Naive B cell (primary cell): Measurements from ENCODE around the gene SMARCC1. TPM values are rescaled to one million over a fixed set of nuclear protein-coding genes. Genes with fewer than 3 reads are reported as not detected.
A peak's percentile ranks its signal among the peaks of the same experiment; 100 is the strongest.

Experiments
- ATAC-seq, 2 donors: fragments of 150-1000 bp; cut with Tn5 transposase; 2 replicates each; pipeline ENCODE4 v1.10.0; 2021; ENCODE audit warnings: low read depth in 2 of 2, mild to moderate bottlenecking in 2 of 2, moderate library complexity in 2 of 2
- DNase-seq: peaks from one replicate; pipeline ENCODE4 v3.0.0; 2022
- H3K27ac Mint-ChIP-seq, 6 donors: one replicate each; pipeline ENCODE4 v1.8.0; 2020 to 2022; ENCODE audit warnings: mild to moderate bottlenecking in 6 of 6, mixed read lengths in 6 of 6, moderate library complexity in 5 of 6, inconsistent platforms in 2 of 6
- H3K27me3 Mint-ChIP-seq, 3 donors: one replicate each; pipeline ENCODE4 v1.8.0; 2021 to 2022; ENCODE audit warnings: mixed read lengths in 3 of 3, mild to moderate bottlenecking in 1 of 3
- H3K36me3 Mint-ChIP-seq, 2 donors: one replicate each; pipeline ENCODE4 v1.8.0; 2020 to 2022; ENCODE audit warnings: mixed read lengths in 2 of 2, inconsistent platforms in 1 of 2, mild to moderate bottlenecking in 1 of 2
- H3K4me1 Mint-ChIP-seq, 3 donors: one replicate each; pipeline ENCODE4 v1.8.0; 2020 to 2022; ENCODE audit warnings: mixed read lengths in 3 of 3, inconsistent platforms in 1 of 3, mild to moderate bottlenecking in 1 of 3, moderate library complexity in 1 of 3
- H3K4me3 Mint-ChIP-seq, 8 donors: one replicate each; pipeline ENCODE4 v1.8.0; 2020 to 2022; ENCODE audit warnings: mild to moderate bottlenecking in 8 of 8, mixed read lengths in 8 of 8, moderate library complexity in 8 of 8, inconsistent platforms in 2 of 8
- H3K9me3 Mint-ChIP-seq, 7 donors: one replicate each; pipeline ENCODE4 v1.8.0; 2020 to 2022; ENCODE audit warnings: mixed read lengths in 7 of 7, mild to moderate bottlenecking in 5 of 7, inconsistent platforms in 2 of 7, moderate library complexity in 1 of 7
- polyA plus RNA-seq, 6 donors: library from polyadenylated mRNA; unstranded; fragments of 300-500 nt; fragmentation: Illumina TruSeq; gene quantifications; one replicate each; pipeline ENCODE4 v1.2.3, GENCODE V29; 2021; ENCODE audit warnings: low read depth in 6 of 6

The SMARCC1 gene
- polyA plus RNA-seq, 6 donors from 2014 or later, result 47.2 to 99.6 (median 73.8) TPM

DNA sequence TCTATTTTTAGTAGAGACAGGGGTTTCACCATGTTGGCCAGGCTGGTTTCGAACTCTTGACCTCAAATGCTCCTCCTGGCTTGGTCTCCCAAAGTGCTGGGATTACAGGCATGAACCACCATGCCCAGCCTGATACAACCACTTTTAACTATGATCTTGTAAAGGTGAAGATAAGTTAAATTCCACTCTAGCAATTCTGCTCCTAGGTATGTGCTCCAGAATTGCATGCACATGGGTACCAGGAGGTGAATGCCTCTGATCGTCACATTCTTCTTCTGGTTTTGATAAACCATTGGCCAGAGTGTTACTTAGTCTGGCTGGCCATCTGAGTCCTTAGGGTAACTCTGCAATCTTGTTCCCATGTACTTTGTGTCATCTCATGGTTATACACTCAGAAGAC lies 225.3 kb downstream of the SMARCC1 start:
- Mint-ChIP-seq H3K9me3 (peaks cover 0 to 9% (median 0%) of the 10 kb centered on the region in 7 donors), H3K36me3 (no peaks in the 10 kb centered on the region), H3K4me1 (no peaks in the 10 kb centered on the region), H3K4me3 (no peak overlapping the region), H3K27me3 (peaks cover 4 to 22% (median 20%) of the 10 kb centered on the region in 3 donors), H3K27ac (no peak overlapping the region)
- ATAC-seq, result no peak
- DNase-seq, result no peak

DNA sequence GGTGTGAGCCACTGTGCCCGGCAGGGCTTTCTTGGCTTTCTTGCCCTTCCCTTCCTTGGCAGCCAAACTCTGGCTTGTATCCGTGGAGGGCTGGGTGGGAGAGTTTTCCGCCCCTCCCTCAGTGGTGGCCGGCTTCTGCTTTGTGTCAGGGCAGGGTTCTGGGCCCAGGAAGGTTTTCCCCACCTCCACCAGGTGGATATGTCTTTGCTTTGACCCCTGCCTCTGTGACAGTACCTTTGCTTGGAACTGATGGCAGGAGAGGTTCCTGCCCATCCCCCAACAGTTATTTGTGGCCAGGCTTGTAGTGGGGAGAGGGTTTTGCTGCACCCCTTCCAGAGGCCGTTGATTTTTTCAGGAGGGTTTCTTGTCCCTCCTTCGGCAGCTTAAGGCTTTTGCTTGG lies 227.4 kb downstream of the SMARCC1 start:
- Mint-ChIP-seq H3K27ac (no peak overlapping the region), H3K4me1 (peaks cover 0 to 4% (median 2%) of the 10 kb centered on the region in 3 donors), H3K36me3 (no peaks in the 10 kb centered on the region), H3K9me3 (peaks cover 0 to 9% (median 0%) of the 10 kb centered on the region in 7 donors), H3K4me3 (no peak overlapping the region), H3K27me3 (peaks cover 4 to 36% (median 25%) of the 10 kb centered on the region in 3 donors)
- no peak for DNase-seq
- no peak for ATAC-seq

GRCh38 chr3:47553407-47553806 lies 228.3 kb downstream of the SMARCC1 start:
- Mint-ChIP-seq H3K36me3 (no peaks in the 10 kb centered on the region), H3K9me3 (peaks cover 0 to 9% (median 0%) of the 10 kb centered on the region in 7 donors), H3K4me1 (peaks cover 0 to 4% (median 2%) of the 10 kb centered on the region in 3 donors)

GRCh38 chr3:47542471-47543173 lies 239.1 kb downstream of the SMARCC1 start:
- Mint-ChIP-seq H3K27ac (no peak overlapping the region), H3K9me3 (peaks cover 0 to 2% (median 0%) of the 10 kb centered on the region in 7 donors)

More at GRCh38 chr3:47553407-47553806, 228.3 kb downstream of the SMARCC1 start:
- H3K27me3 Mint-ChIP-seq, result peaks cover 4 to 36% (median 25%) of the 10 kb centered on the region in 3 donors
- DNase-seq, result no peak
- no peak overlapping the region for H3K27ac Mint-ChIP-seq
- no peak for ATAC-seq
- no peak overlapping the region for H3K4me3 Mint-ChIP-seq

GRCh38 chr3:47541583-47542108 lies 240.0 kb downstream of the SMARCC1 start:
- Mint-ChIP-seq H3K36me3 (peaks cover 0 to 5% of the 10 kb centered on the region in 2 donors), H3K9me3 (peaks cover 0 to 2% (median 0%) of the 10 kb centered on the region in 7 donors), H3K4me3 (no peak overlapping the region), H3K27me3 (peaks cover 6 to 9% (median 7%) of the 10 kb centered on the region in 3 donors), H3K4me1 (no peaks in the 10 kb centered on the region), H3K27ac (peak overlapping the region in 1 of 6 donors; percentile 30)
- DNase-seq, result no peak
- no peak for ATAC-seq

More at GRCh38 chr3:47542471-47543173, 239.1 kb downstream of the SMARCC1 start:
- Mint-ChIP-seq H3K4me1 (no peaks in the 10 kb centered on the region), H3K36me3 (peaks cover 0 to 5% of the 10 kb centered on the region in 2 donors), H3K27me3 (peaks cover 6 to 9% (median 9%) of the 10 kb centered on the region in 3 donors), H3K4me3 (no peak overlapping the region)
- ATAC-seq, result no peak
- DNase-seq, result no peak

- H3K27ac Mint-ChIP-seq, result no peak overlapping the region
- peaks cover 0 to 2% (median 0%) of the 10 kb centered on the region in 7 donors for H3K9me3 Mint-ChIP-seq
- DNase-seq, result no peak
- H3K4me3 Mint-ChIP-seq, result no peak overlapping the region
- H3K4me1 Mint-ChIP-seq, result peaks cover 3 to 4% (median 4%) of the 10 kb centered on the region in 3 donors
- peaks cover 6 to 15% (median 13%) of the 10 kb centered on the region in 3 donors for H3K27me3 Mint-ChIP-seq
- H3K36me3 Mint-ChIP-seq, result peaks cover 0 to 5% of the 10 kb centered on the region in 2 donors
- ATAC-seq, result no peak
Observed at GRCh38 chr3:47540281-47540680, 241.4 kb downstream of the SMARCC1 start.

DNA sequence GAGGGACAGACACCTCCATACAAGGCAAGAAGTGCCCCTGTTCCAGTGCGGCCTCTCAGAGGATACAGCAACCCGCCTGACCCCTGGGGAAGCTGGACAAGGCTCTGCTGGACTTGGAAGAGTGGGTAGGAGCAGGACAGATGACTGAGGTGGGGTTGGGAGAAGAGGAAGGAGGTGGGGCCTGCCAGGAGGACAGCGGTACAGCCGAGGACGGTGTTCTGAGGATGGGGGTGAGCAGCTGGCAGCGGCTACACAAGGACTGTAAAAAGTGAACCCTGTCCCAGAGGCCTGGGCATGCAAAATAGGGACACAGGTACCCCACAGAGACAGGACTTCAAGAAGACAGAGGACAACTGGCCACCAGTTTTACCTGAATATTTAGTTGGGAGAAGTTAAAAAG lies 244.7 kb downstream of the SMARCC1 start:
- no peak overlapping the region for H3K27ac Mint-ChIP-seq
- ATAC-seq, result no peak
- peaks cover 0 to 2% (median 0%) of the 10 kb centered on the region in 7 donors for H3K9me3 Mint-ChIP-seq
- no peak for DNase-seq
- peaks cover 0 to 5% of the 10 kb centered on the region in 2 donors for H3K36me3 Mint-ChIP-seq
- peaks cover 15 to 34% (median 27%) of the 10 kb centered on the region in 3 donors for H3K27me3 Mint-ChIP-seq
- H3K4me3 Mint-ChIP-seq, result no peak overlapping the region
- peaks cover 3 to 4% (median 4%) of the 10 kb centered on the region in 3 donors for H3K4me1 Mint-ChIP-seq

GRCh38 chr3:47536221-47536891 lies 245.3 kb downstream of the SMARCC1 start:
- H3K36me3 Mint-ChIP-seq, result peaks cover 0 to 5% of the 10 kb centered on the region in 2 donors
- DNase-seq, result no peak
- peaks cover 3 to 4% (median 4%) of the 10 kb centered on the region in 3 donors for H3K4me1 Mint-ChIP-seq
- ATAC-seq, result no peak
- H3K4me3 Mint-ChIP-seq, result no peak overlapping the region
- H3K27me3 Mint-ChIP-seq, result peaks cover 15 to 29% (median 27%) of the 10 kb centered on the region in 3 donors
- H3K27ac Mint-ChIP-seq, result no peak overlapping the region
- peaks cover 0 to 2% (median 0%) of the 10 kb centered on the region in 7 donors for H3K9me3 Mint-ChIP-seq

Other genes with a start within 250 kb of the SMARCC1 start
- gene CSPG5, start 203.0 kb downstream of the SMARCC1 start, polyA plus RNA-seq, result under 1 TPM in 1 of 6 donors, not detected in 5; 0.16 TPM
- 10 to 100 TPM; 25.5 to 43.5 (median 28.1) TPM for gene DHX30, start 21.2 kb upstream of the SMARCC1 start, polyA plus RNA-seq
- gene MAP4, start 234.5 kb upstream of the SMARCC1 start, polyA plus RNA-seq, result 10 to 100 TPM in 5 of 6 donors, 1 to 10 TPM in 1; 2.5 to 43.6 (median 28.7) TPM